OCI-LY1 (cell line): ENCODE data around the gene NPLOC4.
A peak's percentile ranks its signal among the peaks of the same experiment; 100 is the strongest.

Experiments used
- H2AFZ ChIP-seq: fragments of 200-600 bp; sonication (generic), shearing (Covaris generic); 2 replicates; pipeline ENCODE4 v1.6.0; 2014; ENCODE audit warnings: antibody characterized with exemption, mild to moderate bottlenecking, low read length
- H3F3A ChIP-seq: fragments of 200-600 bp; sonication (generic), shearing (Covaris generic); 2 replicates; pipeline ENCODE4 v1.6.0; 2014; ENCODE audit warnings: mild to moderate bottlenecking, antibody characterized with exemption, low read length, moderate library complexity; ENCODE audit not compliant: insufficient read depth
- H3K27ac ChIP-seq: fragments of 200-600 bp; sonication (generic); 2 replicates; pipeline ENCODE4 v1.5.1; 2014; ENCODE audit warnings: low read length, mixed run types, mild to moderate bottlenecking, low read depth; ENCODE audit not compliant: poor library complexity, severe bottlenecking
- H3K27me3 ChIP-seq: fragments of 200-600 bp; sonication (generic); 2 replicates; pipeline ENCODE4 v1.6.0; 2014; ENCODE audit warnings: antibody characterized with exemption, mild to moderate bottlenecking, low read length, moderate library complexity; ENCODE audit not compliant: insufficient read depth
- H3K36me3 ChIP-seq: fragments of 200-600 bp; sonication (generic); 2 replicates; pipeline ENCODE4 v1.6.1; 2014; ENCODE audit warnings: mild to moderate bottlenecking, antibody characterized with exemption, low read length, moderate library complexity, mixed read lengths; ENCODE audit not compliant: insufficient read depth
- H3K4me1 ChIP-seq: fragments of 200-600 bp; sonication (generic); 2 replicates; pipeline ENCODE4 v1.5.1; 2014; ENCODE audit warnings: mild to moderate bottlenecking, low read length, moderate library complexity; ENCODE audit not compliant: insufficient read depth, severe bottlenecking
- H3K4me2 ChIP-seq: fragments of 200-600 bp; sonication (generic), shearing (Covaris generic); 2 replicates; pipeline ENCODE4 v1.6.1; 2014; ENCODE audit warnings: low read length
- H3K4me3 ChIP-seq: fragments of 200-600 bp; sonication (generic); 2 replicates; pipeline ENCODE4 v1.5.1; 2014; ENCODE audit warnings: low read length, low read depth, mild to moderate bottlenecking, mixed read lengths; ENCODE audit not compliant: poor library complexity, severe bottlenecking
- H3K79me2 ChIP-seq: fragments of 200-600 bp; shearing (Covaris generic); 2 replicates; pipeline ENCODE4 v1.6.1; 2016; ENCODE audit warnings: mixed run types, low read length, mixed read lengths; ENCODE audit not compliant: insufficient read depth
- H3K9ac ChIP-seq: fragments of 200-600 bp; sonication (generic), shearing (Covaris generic); 2 replicates; pipeline ENCODE4 v1.6.1; 2014; ENCODE audit warnings: mild to moderate bottlenecking, low read length, mixed read lengths
- H3K9me2 ChIP-seq: fragments of 200-600 bp; sonication (generic), shearing (Covaris generic); 2 replicates; pipeline ENCODE4 v1.6.1; 2014; ENCODE audit warnings: low read depth, mild to moderate bottlenecking, low read length, mixed read lengths
- H3K9me3 ChIP-seq: fragments of 200-600 bp; shearing (Covaris generic); 2 replicates; pipeline ENCODE4 v1.6.1; 2014; ENCODE audit warnings: low read length, mixed read lengths
- H4K20me1 ChIP-seq: fragments of 200-600 bp; sonication (generic), shearing (Covaris generic); 2 replicates; pipeline ENCODE4 v1.6.0; 2016; ENCODE audit warnings: mild to moderate bottlenecking, low read length; ENCODE audit not compliant: insufficient read depth
- EZH2 ChIP-seq: fragments of 200-600 bp; sonication (generic), shearing (Covaris generic); IDR thresholded peaks from 2 replicates; pipeline ENCODE4 v1.8.0; 2017; ENCODE audit warnings: borderline replicate concordance, mixed run types, mild to moderate bottlenecking, antibody characterized with exemption, low read length, moderate library complexity, mixed read lengths
- TF ChIP-seq, protein P1 (sequence below): fragments of 200-600 bp; sonication (generic), shearing (Covaris generic); IDR thresholded peaks from 2 replicates; pipeline ENCODE4 v1.5.1; 2017; ENCODE audit warnings: mild to moderate bottlenecking, antibody characterized with exemption, low read length, moderate library complexity, mixed read lengths

NPLOC4 gene

GRCh38 chr17:81520021-81520901, 116.7 kb downstream of the NPLOC4 start:
- TF ChIP-seq, protein P1, sequence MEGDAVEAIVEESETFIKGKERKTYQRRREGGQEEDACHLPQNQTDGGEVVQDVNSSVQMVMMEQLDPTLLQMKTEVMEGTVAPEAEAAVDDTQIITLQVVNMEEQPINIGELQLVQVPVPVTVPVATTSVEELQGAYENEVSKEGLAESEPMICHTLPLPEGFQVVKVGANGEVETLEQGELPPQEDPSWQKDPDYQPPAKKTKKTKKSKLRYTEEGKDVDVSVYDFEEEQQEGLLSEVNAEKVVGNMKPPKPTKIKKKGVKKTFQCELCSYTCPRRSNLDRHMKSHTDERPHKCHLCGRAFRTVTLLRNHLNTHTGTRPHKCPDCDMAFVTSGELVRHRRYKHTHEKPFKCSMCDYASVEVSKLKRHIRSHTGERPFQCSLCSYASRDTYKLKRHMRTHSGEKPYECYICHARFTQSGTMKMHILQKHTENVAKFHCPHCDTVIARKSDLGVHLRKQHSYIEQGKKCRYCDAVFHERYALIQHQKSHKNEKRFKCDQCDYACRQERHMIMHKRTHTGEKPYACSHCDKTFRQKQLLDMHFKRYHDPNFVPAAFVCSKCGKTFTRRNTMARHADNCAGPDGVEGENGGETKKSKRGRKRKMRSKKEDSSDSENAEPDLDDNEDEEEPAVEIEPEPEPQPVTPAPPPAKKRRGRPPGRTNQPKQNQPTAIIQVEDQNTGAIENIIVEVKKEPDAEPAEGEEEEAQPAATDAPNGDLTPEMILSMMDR, result no peak
- TF ChIP-seq EZH2, result no peak
- peaks cover 8% of the 10 kb centered on the region; the same call in 1 of the 2 replicates for H3F3A ChIP-seq
- H3K9me2 ChIP-seq, result no peaks in the 10 kb centered on the region
- peak overlapping the region; percentile 56 for H3K4me3 ChIP-seq
- H3K79me2 ChIP-seq, result no peaks in the 10 kb centered on the region
- peaks cover 49% of the 10 kb centered on the region for H3K4me1 ChIP-seq
- no peak overlapping the region for H3K27ac ChIP-seq
- H2AFZ ChIP-seq, result no peak overlapping the region
- no peaks in the 10 kb centered on the region for H3K36me3 ChIP-seq
- no peaks in the 10 kb centered on the region for H3K9me3 ChIP-seq
- H3K4me2 ChIP-seq, result peak overlapping the region; percentile 96; the same call in 1 of the 2 replicates
- H3K9ac ChIP-seq, result peak overlapping the region; percentile 61; the same call in 1 of the 2 replicates
- no peaks in the 10 kb centered on the region for H4K20me1 ChIP-seq
- H3K27me3 ChIP-seq, result peaks cover 16% of the 10 kb centered on the region; the same call in 1 of the 2 replicates

DNA sequence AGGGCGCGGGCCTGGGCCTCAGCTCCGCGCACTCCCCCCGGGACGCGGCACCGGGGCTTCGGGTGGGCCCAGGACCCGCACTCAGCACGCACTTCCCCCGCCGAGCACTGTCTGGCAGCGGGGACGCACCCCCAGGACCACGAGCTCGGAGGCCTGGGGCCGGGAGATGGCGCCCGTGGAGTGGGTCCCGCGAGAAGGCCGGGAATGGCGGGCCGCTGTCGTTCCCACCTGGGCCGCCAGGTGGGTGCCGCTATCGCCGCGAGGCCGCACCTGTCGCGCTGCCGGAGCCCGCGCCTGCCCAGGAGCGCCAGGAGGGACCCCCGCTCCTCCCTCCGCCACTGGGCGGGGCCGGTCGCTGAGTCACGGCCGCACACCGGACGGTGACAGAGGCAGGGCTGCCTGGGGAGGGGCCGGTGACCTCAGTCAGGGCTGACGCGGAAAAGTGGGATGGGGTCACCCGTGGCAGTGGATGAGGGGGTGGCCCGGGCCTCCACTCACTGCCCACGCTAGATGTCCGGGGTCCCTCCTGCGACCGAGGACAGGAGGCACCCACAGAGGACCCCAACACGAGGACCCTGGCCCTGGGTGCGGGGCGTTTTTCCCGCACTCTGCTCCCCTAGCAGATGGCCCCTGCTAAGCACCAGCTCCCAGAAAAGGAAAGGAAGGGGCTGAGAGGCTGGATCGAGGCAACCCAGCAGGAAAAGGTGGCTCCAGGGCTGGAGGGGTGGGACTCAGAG, 117.5 kb downstream of the NPLOC4 start:
- Histone ChIP-seq H3K27ac (peak overlapping the region; percentile 88), H3K27me3 (peaks cover 15% of the 10 kb centered on the region; the same call in 1 of the 2 replicates), H3K4me2 (peak overlapping the region; percentile 96), H4K20me1 (no peaks in the 10 kb centered on the region), H3K9me2 (no peaks in the 10 kb centered on the region), H3F3A (peaks cover 8% of the 10 kb centered on the region; the same call in 1 of the 2 replicates), H2AFZ (no peak overlapping the region), H3K4me1 (peaks cover 52% of the 10 kb centered on the region), H3K9me3 (no peaks in the 10 kb centered on the region), H3K9ac (peak overlapping the region; percentile 61; the same call in 1 of the 2 replicates), H3K36me3 (no peaks in the 10 kb centered on the region), H3K79me2 (no peaks in the 10 kb centered on the region), H3K4me3 (peak overlapping the region; percentile 56)
- TF ChIP-seq, protein P1, result peak; percentile 45
- TF ChIP-seq EZH2, result no peak

GRCh38 chr17:81518785-81519283, 118.1 kb downstream of the NPLOC4 start:
- Histone ChIP-seq H3K4me1 (peaks cover 57% of the 10 kb centered on the region), H3K27me3 (peaks cover 9% of the 10 kb centered on the region; the same call in 1 of the 2 replicates), H3K4me2 (peak overlapping the region; percentile 96), H3K36me3 (no peaks in the 10 kb centered on the region), H4K20me1 (no peaks in the 10 kb centered on the region), H3K4me3 (peak overlapping the region; percentile 56), H3F3A (peaks cover 8% of the 10 kb centered on the region; the same call in 1 of the 2 replicates), H3K9me2 (no peaks in the 10 kb centered on the region), H3K79me2 (no peaks in the 10 kb centered on the region), H3K27ac (peak overlapping the region; percentile 88), H3K9ac (peak overlapping the region; percentile 61; the same call in 1 of the 2 replicates), H3K9me3 (no peaks in the 10 kb centered on the region), H2AFZ (no peak overlapping the region)
- no peak for TF ChIP-seq EZH2
- TF ChIP-seq, protein P1, result no peak
